Measurements from ENCODE around the gene BCL2L14. TPM values are rescaled to one million over a fixed set of nuclear protein-coding genes. Genes with fewer than 3 reads are reported as not detected.

Gene BCL2L14
- total RNA-seq, 1 donor from 2014 or later: not detected

Small RNAs within 50 kb of the gene (microRNA-seq; reads per million reads assigned to microRNA genes)
- gene MIR1244-4 (ENCODE audit: borderline number of aligned reads): not detected

Other genes with a start within 250 kb of the BCL2L14 start
- 31.6 TPM for gene LRP6, start 196.1 kb downstream of the BCL2L14 start, total RNA-seq